ENCODE data around the gene PAPPA.

GRCh38 chr9:116391306-116391900 lies 237.8 kb downstream of the PAPPA start:
- TF ChIP-seq FOXP2 (optimal IDR thresholded peaks at IDR 0.05; ENCODE audit: control extremely low read depth, extremely low read length, insufficient read depth) = no peak
- TF ChIP-seq POLR2AphosphoS5 (IDR thresholded peaks at IDR 0.05; ENCODE audit: borderline replicate concordance, low read depth, low read length) = no peak
